GM23338 (cell line): ENCODE data around the gene CRACDL.

ENCODE experiments used
- CTCF ChIP-seq, 2 experiments: fragments of 200-600 bp in 1 of 2; sonication (generic) in 1 of 2; conservative IDR thresholded peaks; 2 replicates each; pipeline versions ENCODE4 v1.5.1 to v1.6.1; 2016 to 2017; ENCODE audit warnings: antibody characterized with exemption in 2 of 2, low read depth in 2 of 2, mild to moderate bottlenecking in 2 of 2, moderate library complexity in 1 of 2
- EZH2phosphoT487 ChIP-seq: fragments of 200-600 bp; sonication (generic); IDR thresholded peaks from one replicate; pipeline ENCODE4 v1.8.1; 2018; ENCODE audit warnings: antibody characterized with exemption; ENCODE audit not compliant: unreplicated experiment
- REST ChIP-seq: IDR thresholded peaks from one replicate; pipeline ENCODE4 v1.6.1; 2018; ENCODE audit warnings: antibody characterized with exemption; ENCODE audit not compliant: unreplicated experiment

- TF ChIP-seq EZH2phosphoT487: no peak
- TF ChIP-seq CTCF (conservative IDR thresholded peaks at IDR 0.05; ENCODE audit: low read depth in 2 of 2): no peak
- TF ChIP-seq REST: no peak
Measured at GRCh38 chr2:98808546-98808945, 127.5 kb downstream of the CRACDL start.
